CD14-positive monocyte (primary cell): ENCODE results near the gene URGCP. TPM values are rescaled to one million over a fixed set of nuclear protein-coding genes. Genes with fewer than 3 reads are reported as not detected.
A peak's percentile ranks its signal among the peaks of the same experiment; 100 is the strongest.

Experiments
- DNase-seq, 3 donors: peaks; one replicate each; pipeline ENCODE4 v3.0.0-alpha.2; 2011 to 2022
- H2AFZ ChIP-seq: 2 replicates; pipeline ENCODE4 v1.6.0; 2012; ENCODE audit warnings: mild to moderate bottlenecking, low read depth, low read length, inconsistent platforms; ENCODE audit not compliant: insufficient read depth, poor library complexity, severe bottlenecking
- H3K27ac ChIP-seq, 2 donors: 1 replicate in 1 of 2; 2 replicates in 1 of 2; pipeline ENCODE4 v1.5.1; 2012 to 2013; ENCODE audit warnings: low read length in 2 of 2, control low read depth in 1 of 2, inconsistent platforms in 1 of 2, low read depth in 1 of 2, mild to moderate bottlenecking in 1 of 2
- H3K27me3 ChIP-seq, 2 donors: one replicate each; pipeline versions ENCODE4 v1.6.0 to v1.6.1; 2011 to 2013; ENCODE audit warnings: low read length in 2 of 2; ENCODE audit not compliant: control insufficient read depth in 2 of 2, insufficient read depth in 2 of 2
- H3K36me3 ChIP-seq, 2 donors: replicated peaks in 1 of 2; 1 replicate in 1 of 2; 2 replicates in 1 of 2; pipeline versions ENCODE4 v1.5.1 to v1.6.1; 2012 to 2013; ENCODE audit warnings: low read length in 2 of 2, control low read depth in 1 of 2, inconsistent platforms in 1 of 2, mild to moderate bottlenecking in 1 of 2; ENCODE audit not compliant: insufficient read depth in 2 of 2, control insufficient read depth in 1 of 2
- H3K4me1 ChIP-seq, 2 donors: 1 replicate in 1 of 2; 2 replicates in 1 of 2; pipeline versions ENCODE4 v1.5.1 to v1.6.1; 2012 to 2013; ENCODE audit warnings: low read length in 2 of 2, control low read depth in 1 of 2, inconsistent platforms in 1 of 2, mild to moderate bottlenecking in 1 of 2, moderate library complexity in 1 of 2; ENCODE audit not compliant: insufficient read depth in 2 of 2, control insufficient read depth in 1 of 2
- H3K4me2 ChIP-seq: replicated peaks from 2 replicates; pipeline ENCODE3; 2012; ENCODE audit warnings: low read length, moderate library complexity, mild to moderate bottlenecking; ENCODE audit not compliant: poor library complexity, severe bottlenecking; ENCODE audit errors: extremely low read depth
- H3K4me3 ChIP-seq, 3 experiments: fragments of 200-600 bp in 1 of 3; sonication (generic) in 1 of 3; replicated peaks in 1 of 3; 1 replicate in 2 of 3; 2 replicates in 1 of 3; pipeline ENCODE4 v1.5.1; 2011 to 2013; ENCODE audit warnings: low read length in 3 of 3, mild to moderate bottlenecking in 3 of 3, control low read depth in 2 of 3, low read depth in 2 of 3, inconsistent platforms in 1 of 3, moderate library complexity in 1 of 3
- H3K79me2 ChIP-seq: 2 replicates; pipeline ENCODE4 v1.6.0; 2012; ENCODE audit warnings: mild to moderate bottlenecking, control low read depth, inconsistent platforms, low read length, moderate library complexity; ENCODE audit not compliant: insufficient read depth
- H3K9ac ChIP-seq: 2 replicates; pipeline ENCODE4 v1.6.0; 2017; ENCODE audit warnings: low read length, mild to moderate bottlenecking; ENCODE audit not compliant: insufficient read depth, poor library complexity, severe bottlenecking
- H3K9me3 ChIP-seq, 2 donors: replicated peaks in 1 of 2; 1 replicate in 1 of 2; 2 replicates in 1 of 2; pipeline versions ENCODE4 v1.5.1 to v1.6.1; 2012 to 2013; ENCODE audit warnings: low read length in 2 of 2, control low read depth in 1 of 2; ENCODE audit not compliant: control insufficient read depth in 1 of 2, insufficient read depth in 1 of 2
- H4K20me1 ChIP-seq: 2 replicates; pipeline ENCODE4 v1.6.0; 2012; ENCODE audit warnings: mild to moderate bottlenecking, low read length, control low read depth, moderate library complexity; ENCODE audit not compliant: insufficient read depth
- H3K27ac Mint-ChIP-seq, 7 donors: one replicate each; pipeline ENCODE4 v1.8.0; 2020; ENCODE audit warnings: mild to moderate bottlenecking in 7 of 7, mixed read lengths in 7 of 7, moderate library complexity in 6 of 7, inconsistent platforms in 2 of 7
- H3K27me3 Mint-ChIP-seq, 3 donors: one replicate each; pipeline ENCODE4 v1.8.0; 2021 to 2022; ENCODE audit warnings: low read depth in 3 of 3, mild to moderate bottlenecking in 3 of 3, mixed read lengths in 3 of 3, moderate library complexity in 3 of 3, inconsistent platforms in 1 of 3
- H3K36me3 Mint-ChIP-seq, 2 donors: one replicate each; pipeline ENCODE4 v1.8.0; 2020; ENCODE audit warnings: mixed read lengths in 2 of 2, inconsistent platforms in 1 of 2, mild to moderate bottlenecking in 1 of 2
- H3K4me1 Mint-ChIP-seq: one replicate; pipeline ENCODE4 v1.8.0; 2020; ENCODE audit warnings: mild to moderate bottlenecking, mixed read lengths
- H3K4me3 Mint-ChIP-seq, 2 donors: one replicate each; pipeline ENCODE4 v1.8.0; 2020; ENCODE audit warnings: mild to moderate bottlenecking in 2 of 2, mixed read lengths in 2 of 2, moderate library complexity in 1 of 2
- H3K9me3 Mint-ChIP-seq, 7 donors: one replicate each; pipeline ENCODE4 v1.8.0; 2020 to 2022; ENCODE audit warnings: mixed read lengths in 7 of 7, mild to moderate bottlenecking in 6 of 7, moderate library complexity in 6 of 7, inconsistent platforms in 2 of 7
- WGBS: methylation state at CpG from one replicate; pipeline ENCODE4 v1.1.5; 2013; ENCODE audit warnings: missing lambda C conversion rate; ENCODE audit not compliant: insufficient coverage; 5-methylcytosine and 5-hydroxymethylcytosine counted together
- intact Hi-C, 2 donors: fragments of 100-400 bp; cut with micrococcal nuclease; formaldehyde crosslinking; loops; one replicate each; pipeline versions ENCODE4 v1.15.0 to v1.15.1; 2023
- polyA plus RNA-seq, 3 donors: library from polyadenylated mRNA; depleted of rRNA in 1 of 3; unstranded in 2 of 3; stranded (reverse) in 1 of 3; fragments of 300-500 nt in 2 of 3; fragments of >200 nt in 1 of 3; fragmentation: Illumina TruSeq in 2 of 3; gene quantifications; 1 replicate in 2 of 3; 2 replicates in 1 of 3; pipeline ENCODE4 v1.2.3, GENCODE V29; 2012 to 2021
- TF ChIP-seq, protein P1 (sequence below): fragments of 200-600 bp; IDR thresholded peaks from one replicate; pipeline ENCODE4 v1.8.0; 2022; ENCODE audit warnings: antibody characterized with exemption, mild to moderate bottlenecking

Gene URGCP
- polyA plus RNA-seq, 3 donors, result 5.7 to 6.8 (median 5.9) TPM

DNA sequence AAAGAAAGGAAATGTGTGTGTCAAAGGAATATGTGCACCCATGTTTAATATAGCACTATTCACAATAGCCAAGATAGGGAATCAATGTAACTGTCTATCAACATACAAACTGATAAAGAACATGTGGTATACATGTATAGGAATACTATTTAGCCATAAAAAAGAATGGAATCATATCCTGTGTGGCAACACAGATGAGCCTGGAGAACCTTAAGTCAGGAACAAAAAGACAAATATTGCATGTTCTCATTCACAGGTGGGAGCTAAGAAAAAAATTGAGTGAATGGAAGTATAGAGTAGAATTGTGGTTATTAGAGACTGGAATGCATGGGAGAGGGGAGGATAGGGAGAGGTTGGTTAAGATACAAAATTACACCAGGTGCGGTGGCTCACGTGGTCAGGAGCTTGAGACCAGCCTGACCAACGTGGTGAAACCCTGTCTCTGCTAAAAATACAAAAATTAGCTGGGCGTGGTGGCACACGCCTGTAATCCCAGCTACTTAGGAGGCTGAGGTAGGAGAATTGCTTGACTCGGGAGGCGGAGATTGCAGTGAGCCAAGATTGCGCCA is 10.5 kb downstream of the URGCP start:
- H3K36me3 ChIP-seq, result no peaks in the 10 kb centered on the region
- H2AFZ ChIP-seq, result no peak overlapping the region
- peaks cover 6% of the 10 kb centered on the region for H4K20me1 ChIP-seq
- no peak overlapping the region for H3K9ac ChIP-seq
- no peak overlapping the region for H3K4me3 Mint-ChIP-seq
- H3K4me1 ChIP-seq, result no peaks in the 10 kb centered on the region
- WGBS, result 100% methylated on average over 2 of the region's 8 CpGs
- H3K27me3 ChIP-seq, result no peaks in the 10 kb centered on the region
- no peaks in the 10 kb centered on the region for H3K27me3 Mint-ChIP-seq
- no peak overlapping the region for H3K27ac Mint-ChIP-seq
- H3K36me3 Mint-ChIP-seq, result peaks cover 18 to 26% of the 10 kb centered on the region in 2 donors
- peaks cover 0 to 5% (median 0%) of the 10 kb centered on the region in 7 donors for H3K9me3 Mint-ChIP-seq
- H3K4me1 Mint-ChIP-seq, result peaks cover 11% of the 10 kb centered on the region
- peaks cover 17% of the 10 kb centered on the region for H3K79me2 ChIP-seq
- H3K27ac ChIP-seq, result no peak overlapping the region
- H3K9me3 ChIP-seq, result no peaks in the 10 kb centered on the region
- intact Hi-C loops, result no loop called here
- DNase-seq, result no peak
- TF ChIP-seq, protein P1, sequence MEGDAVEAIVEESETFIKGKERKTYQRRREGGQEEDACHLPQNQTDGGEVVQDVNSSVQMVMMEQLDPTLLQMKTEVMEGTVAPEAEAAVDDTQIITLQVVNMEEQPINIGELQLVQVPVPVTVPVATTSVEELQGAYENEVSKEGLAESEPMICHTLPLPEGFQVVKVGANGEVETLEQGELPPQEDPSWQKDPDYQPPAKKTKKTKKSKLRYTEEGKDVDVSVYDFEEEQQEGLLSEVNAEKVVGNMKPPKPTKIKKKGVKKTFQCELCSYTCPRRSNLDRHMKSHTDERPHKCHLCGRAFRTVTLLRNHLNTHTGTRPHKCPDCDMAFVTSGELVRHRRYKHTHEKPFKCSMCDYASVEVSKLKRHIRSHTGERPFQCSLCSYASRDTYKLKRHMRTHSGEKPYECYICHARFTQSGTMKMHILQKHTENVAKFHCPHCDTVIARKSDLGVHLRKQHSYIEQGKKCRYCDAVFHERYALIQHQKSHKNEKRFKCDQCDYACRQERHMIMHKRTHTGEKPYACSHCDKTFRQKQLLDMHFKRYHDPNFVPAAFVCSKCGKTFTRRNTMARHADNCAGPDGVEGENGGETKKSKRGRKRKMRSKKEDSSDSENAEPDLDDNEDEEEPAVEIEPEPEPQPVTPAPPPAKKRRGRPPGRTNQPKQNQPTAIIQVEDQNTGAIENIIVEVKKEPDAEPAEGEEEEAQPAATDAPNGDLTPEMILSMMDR, result no peak
- H3K4me2 ChIP-seq, result no peak overlapping the region
- H3K4me3 ChIP-seq, result no peak overlapping the region

GRCh38 chr7:43891069-43891955 is 15.1 kb downstream of the URGCP start:
- Mint-ChIP-seq H3K4me1 (peaks cover 23% of the 10 kb centered on the region), H3K9me3 (peaks cover 0 to 5% (median 1%) of the 10 kb centered on the region in 7 donors), H3K4me3 (no peak overlapping the region), H3K27ac (peak overlapping the region in 1 of 7 donors; percentile 33), H3K36me3 (peaks cover 22 to 30% of the 10 kb centered on the region in 2 donors), H3K27me3 (no peaks in the 10 kb centered on the region)
- Histone ChIP-seq H3K4me2 (no peak overlapping the region), H3K9me3 (no peaks in the 10 kb centered on the region), H3K4me1 (peaks cover 0 to 3% of the 10 kb centered on the region in 2 donors), H4K20me1 (peaks cover 3% of the 10 kb centered on the region), H3K9ac (no peak overlapping the region), H3K79me2 (peaks cover 18% of the 10 kb centered on the region), H3K27ac (no peak overlapping the region), H2AFZ (no peak overlapping the region), H3K4me3 (no peak overlapping the region), H3K36me3 (peaks cover 0 to 2% of the 10 kb centered on the region in 2 donors), H3K27me3 (no peaks in the 10 kb centered on the region)
- 92% methylated on average over 11 of the region's 12 CpGs for WGBS
- intact Hi-C loops, result no loop called here
- TF ChIP-seq, protein P1, result no peak
- no peak for DNase-seq
